Panc1 (cell line): Measurements from ENCODE around the gene PIP5K1C. TPM values are rescaled to one million over a fixed set of nuclear protein-coding genes. Genes with fewer than 3 reads are reported as not detected.

Source experiments
- ATAC-seq: fragments of 200-7000 bp; cut with Tn5 transposase; 2 replicates; pipeline ENCODE4 v1.9.1; 2020; ENCODE audit warnings: mild to moderate bottlenecking, moderate library complexity
- BruUV-seq: library from RNA; stranded (reverse); fragments of 400-500 nt; replicated peaks from 2 replicates; lab custom pipeline; 2021; lab: Mats Ljungman, UMichigan
- CTCF ChIA-PET: fragments of 300-600 bp; sonication (Branson Sonifier 250); formaldehyde crosslinking; loops from one replicate; lab custom pipeline; 2022; ENCODE audit warnings: antibody characterized with exemption; lab: Charles Lee
- POLR2A ChIA-PET: fragments of 300-600 bp; sonication (Branson Sonifier 250); formaldehyde crosslinking; loops from one replicate; lab custom pipeline; 2022; ENCODE audit warnings: antibody characterized with exemption; lab: Charles Lee
- DNase-seq: peaks from one replicate; pipeline ENCODE4 v3.0.0-alpha.2; 2010; ENCODE audit warnings: low read depth, low spot score
- H3K27ac ChIP-seq: 2 replicates; pipeline ENCODE4 v1.5.1; 2011; ENCODE audit warnings: mild to moderate bottlenecking, low read length, inconsistent platforms
- H3K27me3 ChIP-seq: fragments of 200-500 bp; sonication (Bioruptor generic); 2 replicates; pipeline ENCODE4 v1.6.0; 2014; ENCODE audit warnings: low read length, inconsistent platforms; ENCODE audit not compliant: control insufficient read depth, insufficient read depth
- H3K36me3 ChIP-seq: fragments of 200-500 bp; sonication (Bioruptor generic); 2 replicates; pipeline ENCODE4 v1.5.1; 2014; ENCODE audit warnings: inconsistent platforms, mild to moderate bottlenecking, low read length, moderate library complexity; ENCODE audit not compliant: control insufficient read depth, insufficient read depth
- H3K4me1 ChIP-seq: 2 replicates; pipeline ENCODE4 v1.5.1; 2011; ENCODE audit warnings: inconsistent platforms, mild to moderate bottlenecking, low read length, moderate library complexity; ENCODE audit not compliant: control insufficient read depth, insufficient read depth
- H3K4me3 ChIP-seq, 2 experiments: 2 replicates each; pipeline ENCODE4 v1.5.1; 2011 to 2012; ENCODE audit warnings: low read depth in 2 of 2, low read length in 2 of 2, mild to moderate bottlenecking in 2 of 2, inconsistent platforms in 1 of 2, moderate library complexity in 1 of 2
- H3K9me3 ChIP-seq: fragments of 200-500 bp; sonication (Bioruptor generic); 2 replicates; pipeline ENCODE4 v1.5.1; 2014; ENCODE audit warnings: low read depth, mild to moderate bottlenecking, inconsistent platforms, low read length, moderate library complexity; ENCODE audit not compliant: control insufficient read depth, insufficient read depth
- POLR2AphosphoS5 ChIP-seq: IDR thresholded peaks from 2 replicates; pipeline ENCODE4 v1.6.1; 2012; ENCODE audit warnings: mild to moderate bottlenecking, low read depth, low read length, moderate library complexity
- SIN3A ChIP-seq: IDR thresholded peaks from 2 replicates; pipeline ENCODE4 v1.6.1; 2012; ENCODE audit warnings: low read depth, mild to moderate bottlenecking, low read length, moderate library complexity, borderline replicate concordance; ENCODE audit not compliant: insufficient read depth
- TCF7L2 ChIP-seq: IDR thresholded peaks from 2 replicates; pipeline ENCODE4 v1.6.1; 2011; ENCODE audit warnings: mild to moderate bottlenecking, low read depth, low read length, inconsistent platforms
- in situ Hi-C: cut with HindIII; loops from 2 replicates; pipeline ENCODE4 v1.10.0; 2016; ENCODE audit warnings: low sequenced_read_pairs, low pct_unique_long_range_greater_than_20kb
- intact Hi-C: fragments of 100-400 bp; cut with micrococcal nuclease; formaldehyde crosslinking; loops from one replicate; pipeline ENCODE4 v1.10.0; 2022; ENCODE audit not compliant: unreplicated experiment
- total RNA-seq: library from RNA; stranded (reverse); gene quantifications from one replicate; pipeline ENCODE4 v1.2.1, GENCODE V29; 2021; ENCODE audit not compliant: unreplicated experiment
- TF ChIP-seq, protein P1 (sequence below): fragments of 450-650 bp; IDR thresholded peaks from 2 replicates; pipeline ENCODE4 v1.5.1; 2017; ENCODE audit warnings: mild to moderate bottlenecking
- TF ChIP-seq, protein P2 (sequence below), 2 experiments: IDR thresholded peaks; 2 replicates each; pipeline ENCODE4 v1.6.1; 2011 to 2012; ENCODE audit warnings: low read depth in 2 of 2, control low read depth in 1 of 2, low read length in 1 of 2, mild to moderate bottlenecking in 1 of 2, moderate library complexity in 1 of 2; ENCODE audit not compliant: insufficient read depth in 1 of 2

The PIP5K1C gene
- total RNA-seq, 1 experiment from 2014 or later, result 30.6 TPM

DNA sequence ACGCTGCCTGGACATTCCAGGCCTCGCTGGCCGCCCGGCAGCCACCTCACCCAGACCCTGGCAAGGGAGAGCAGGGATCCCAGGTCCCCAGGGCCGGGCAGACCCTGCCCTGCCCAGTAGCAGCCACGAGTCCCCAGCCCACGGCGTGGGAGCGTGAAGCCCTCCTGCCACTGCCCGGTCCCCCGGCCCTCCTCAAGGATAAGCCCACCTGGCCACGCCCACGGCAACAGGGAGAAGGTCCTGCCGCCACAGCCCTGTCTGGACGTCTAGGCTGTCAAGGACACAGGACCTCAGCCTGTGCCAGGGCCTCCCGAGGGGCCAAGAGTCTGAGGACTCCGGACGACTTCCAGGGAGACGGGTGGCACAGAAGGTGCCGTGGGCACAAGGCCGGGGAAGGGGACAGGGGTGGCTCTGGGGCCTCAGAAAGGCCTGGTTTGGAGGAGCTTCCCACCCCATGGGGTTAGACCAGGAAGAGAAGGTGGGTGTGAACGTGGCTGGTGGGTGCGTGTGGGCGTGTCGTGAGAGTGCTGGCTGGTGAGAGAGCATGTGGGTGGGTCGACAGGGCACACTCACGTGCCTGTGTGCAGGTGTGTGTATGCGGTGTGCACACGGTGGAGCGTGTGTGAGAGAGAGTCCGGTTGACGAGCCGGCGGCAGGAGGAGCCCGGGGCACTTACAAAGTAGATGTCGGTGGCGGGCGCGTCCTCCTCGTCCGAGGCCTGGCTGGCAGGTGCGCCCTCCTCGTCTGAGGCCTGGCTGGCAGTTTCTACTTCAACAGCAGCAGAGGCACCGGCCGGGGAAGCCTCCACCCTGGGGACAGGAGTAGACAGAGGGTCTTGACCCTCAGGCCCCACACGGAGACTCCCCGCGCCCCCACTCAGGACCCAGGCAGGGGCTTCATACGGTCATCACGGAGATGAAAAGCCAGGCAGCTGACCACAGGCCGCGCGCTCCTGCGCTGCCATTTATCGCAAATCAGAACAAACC is 61.8 kb downstream of the PIP5K1C start:
- in situ Hi-C loops (no loop called here), intact Hi-C loops (no loop called here)
- Histone ChIP-seq H3K4me3 (no peak overlapping the region), H3K4me1 (no peaks in the 10 kb centered on the region), H3K27me3 (no peaks in the 10 kb centered on the region), H3K27ac (no peak overlapping the region), H3K36me3 (no peaks in the 10 kb centered on the region), H3K9me3 (no peaks in the 10 kb centered on the region)
- ChIA-PET POLR2A (interaction anchor here (0.5 kb wide), 1 partner anchor 322 kb away, joined by 3 read pairs; no protein-coding TSS in a partner anchor), CTCF (no interaction called here)
- no peak for TF ChIP-seq SIN3A
- TF ChIP-seq, protein P1, sequence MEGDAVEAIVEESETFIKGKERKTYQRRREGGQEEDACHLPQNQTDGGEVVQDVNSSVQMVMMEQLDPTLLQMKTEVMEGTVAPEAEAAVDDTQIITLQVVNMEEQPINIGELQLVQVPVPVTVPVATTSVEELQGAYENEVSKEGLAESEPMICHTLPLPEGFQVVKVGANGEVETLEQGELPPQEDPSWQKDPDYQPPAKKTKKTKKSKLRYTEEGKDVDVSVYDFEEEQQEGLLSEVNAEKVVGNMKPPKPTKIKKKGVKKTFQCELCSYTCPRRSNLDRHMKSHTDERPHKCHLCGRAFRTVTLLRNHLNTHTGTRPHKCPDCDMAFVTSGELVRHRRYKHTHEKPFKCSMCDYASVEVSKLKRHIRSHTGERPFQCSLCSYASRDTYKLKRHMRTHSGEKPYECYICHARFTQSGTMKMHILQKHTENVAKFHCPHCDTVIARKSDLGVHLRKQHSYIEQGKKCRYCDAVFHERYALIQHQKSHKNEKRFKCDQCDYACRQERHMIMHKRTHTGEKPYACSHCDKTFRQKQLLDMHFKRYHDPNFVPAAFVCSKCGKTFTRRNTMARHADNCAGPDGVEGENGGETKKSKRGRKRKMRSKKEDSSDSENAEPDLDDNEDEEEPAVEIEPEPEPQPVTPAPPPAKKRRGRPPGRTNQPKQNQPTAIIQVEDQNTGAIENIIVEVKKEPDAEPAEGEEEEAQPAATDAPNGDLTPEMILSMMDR, result no peak
- TF ChIP-seq POLR2AphosphoS5, result no peak
- TF ChIP-seq TCF7L2, result no peak
- BruUV-seq, result no TSS peak
- ATAC-seq (no peak), DNase-seq (no peak)

DNA sequence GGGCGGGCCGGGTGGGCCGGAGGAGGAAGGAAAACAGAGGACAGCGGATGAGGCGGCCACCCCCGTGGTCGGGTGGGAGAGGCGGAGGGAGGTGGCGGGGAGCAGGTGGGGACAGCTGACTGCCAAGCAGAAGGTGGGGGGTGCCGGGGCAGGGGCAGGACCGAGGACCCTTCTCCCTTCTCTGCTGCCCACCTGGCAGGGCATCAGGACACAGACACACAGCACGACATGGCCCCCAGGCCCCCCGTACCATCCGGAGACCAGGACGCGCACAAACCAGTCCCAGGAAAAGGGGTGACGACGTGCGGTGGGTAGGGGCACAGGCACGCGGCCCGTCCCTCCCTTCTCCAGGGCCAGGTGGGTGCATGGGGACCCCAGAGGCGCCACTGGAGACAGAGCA is 62.6 kb downstream of the PIP5K1C start:
- no peak overlapping the region for H3K27ac ChIP-seq
- ATAC-seq, result no peak
- H3K4me3 ChIP-seq, result no peak overlapping the region
- intact Hi-C loops, result no loop called here
- POLR2A ChIA-PET, result no interaction called here
- no peaks in the 10 kb centered on the region for H3K27me3 ChIP-seq
- no peaks in the 10 kb centered on the region for H3K9me3 ChIP-seq
- no TSS peak for BruUV-seq
- in situ Hi-C loops, result no loop called here
- DNase-seq, result no peak
- no peaks in the 10 kb centered on the region for H3K4me1 ChIP-seq
- CTCF ChIA-PET, result no interaction called here
- no peaks in the 10 kb centered on the region for H3K36me3 ChIP-seq
- no peak for TF ChIP-seq POLR2AphosphoS5
- no peak for TF ChIP-seq TCF7L2
- TF ChIP-seq, protein P1, result no peak
- TF ChIP-seq, protein P2, sequence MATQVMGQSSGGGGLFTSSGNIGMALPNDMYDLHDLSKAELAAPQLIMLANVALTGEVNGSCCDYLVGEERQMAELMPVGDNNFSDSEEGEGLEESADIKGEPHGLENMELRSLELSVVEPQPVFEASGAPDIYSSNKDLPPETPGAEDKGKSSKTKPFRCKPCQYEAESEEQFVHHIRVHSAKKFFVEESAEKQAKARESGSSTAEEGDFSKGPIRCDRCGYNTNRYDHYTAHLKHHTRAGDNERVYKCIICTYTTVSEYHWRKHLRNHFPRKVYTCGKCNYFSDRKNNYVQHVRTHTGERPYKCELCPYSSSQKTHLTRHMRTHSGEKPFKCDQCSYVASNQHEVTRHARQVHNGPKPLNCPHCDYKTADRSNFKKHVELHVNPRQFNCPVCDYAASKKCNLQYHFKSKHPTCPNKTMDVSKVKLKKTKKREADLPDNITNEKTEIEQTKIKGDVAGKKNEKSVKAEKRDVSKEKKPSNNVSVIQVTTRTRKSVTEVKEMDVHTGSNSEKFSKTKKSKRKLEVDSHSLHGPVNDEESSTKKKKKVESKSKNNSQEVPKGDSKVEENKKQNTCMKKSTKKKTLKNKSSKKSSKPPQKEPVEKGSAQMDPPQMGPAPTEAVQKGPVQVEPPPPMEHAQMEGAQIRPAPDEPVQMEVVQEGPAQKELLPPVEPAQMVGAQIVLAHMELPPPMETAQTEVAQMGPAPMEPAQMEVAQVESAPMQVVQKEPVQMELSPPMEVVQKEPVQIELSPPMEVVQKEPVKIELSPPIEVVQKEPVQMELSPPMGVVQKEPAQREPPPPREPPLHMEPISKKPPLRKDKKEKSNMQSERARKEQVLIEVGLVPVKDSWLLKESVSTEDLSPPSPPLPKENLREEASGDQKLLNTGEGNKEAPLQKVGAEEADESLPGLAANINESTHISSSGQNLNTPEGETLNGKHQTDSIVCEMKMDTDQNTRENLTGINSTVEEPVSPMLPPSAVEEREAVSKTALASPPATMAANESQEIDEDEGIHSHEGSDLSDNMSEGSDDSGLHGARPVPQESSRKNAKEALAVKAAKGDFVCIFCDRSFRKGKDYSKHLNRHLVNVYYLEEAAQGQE (IDR thresholded peaks at IDR 0.05; ENCODE audit: insufficient read depth in 1 of 2, low read depth in 2 of 2, low read length in 1 of 2), result no peak
- no peak for TF ChIP-seq SIN3A
